SK-N-SH (cell line): ENCODE measurements around the gene NPY1R.

Experiments
- GABPA ChIP-seq: IDR thresholded peaks from 2 replicates; pipeline ENCODE4 v1.4.0; 2012; ENCODE audit warnings: low read depth, mild to moderate bottlenecking
- MXI1 ChIP-seq: IDR thresholded peaks from 2 replicates; pipeline ENCODE4 v1.6.1; 2012; ENCODE audit warnings: mild to moderate bottlenecking, low read depth, low read length, improper control_type of control experiment
- POLR2AphosphoS5 ChIP-seq: IDR thresholded peaks from 2 replicates; pipeline ENCODE4 v1.6.1; 2012; ENCODE audit warnings: low read depth, low read length
- RCOR1 ChIP-seq: fragments of 150-350 bp; IDR thresholded peaks from 2 replicates; pipeline ENCODE4 v1.6.1; 2017; ENCODE audit warnings: antibody characterized with exemption, low read length
- TF ChIP-seq, protein P1 (sequence below): fragments of 200-600 bp; sonication (generic); IDR thresholded peaks from 2 replicates; pipeline ENCODE4 v1.6.1; 2017; ENCODE audit warnings: antibody characterized with exemption, mild to moderate bottlenecking, moderate library complexity
- TF ChIP-seq, protein P2 (sequence below): fragments of 150-350 bp; IDR thresholded peaks from 2 replicates; pipeline ENCODE4 v1.6.1; 2017; ENCODE audit warnings: antibody characterized with exemption, low read length, low read depth, borderline replicate concordance
- TF ChIP-seq, protein P3 (sequence below): fragments of 150-350 bp; IDR thresholded peaks from 2 replicates; pipeline ENCODE4 v1.6.1; 2016; ENCODE audit warnings: mild to moderate bottlenecking, low read depth, low read length

DNA sequence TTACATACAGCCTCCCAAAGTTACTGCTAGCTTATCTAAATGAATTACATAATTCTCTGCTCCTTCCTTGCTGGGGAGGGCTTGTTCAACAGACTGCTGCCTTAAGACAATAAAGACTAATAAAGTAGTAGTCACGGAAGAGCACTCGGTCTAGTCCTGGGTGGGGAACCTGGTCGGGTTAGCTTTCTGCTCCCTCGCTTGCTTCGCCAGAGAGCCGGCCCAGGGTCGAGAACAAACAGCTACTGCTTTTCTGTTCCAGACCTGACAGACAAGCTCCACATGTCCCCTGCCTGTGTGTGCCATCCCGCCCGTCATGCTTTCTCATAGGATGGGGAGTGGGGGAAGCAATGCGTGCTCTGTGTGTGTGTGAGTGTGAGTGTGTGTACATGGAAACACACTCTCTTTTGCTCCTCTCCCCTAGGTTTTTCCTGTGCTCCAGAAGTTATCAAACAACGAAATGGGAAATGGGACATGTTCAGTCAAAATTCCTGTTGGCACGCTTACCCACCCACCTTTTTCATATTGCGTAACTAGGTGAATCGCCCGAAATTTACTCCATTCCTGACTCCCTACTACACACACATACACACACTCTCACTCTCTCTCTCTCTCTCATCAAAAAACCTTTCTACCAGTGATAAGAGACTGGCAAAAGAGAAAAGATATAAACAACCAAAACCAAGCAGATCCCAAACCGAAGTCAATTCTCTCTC, 1.3 kb downstream of the NPY1R start:
- TF ChIP-seq POLR2AphosphoS5 (no peak), RCOR1 (no peak), GABPA (no peak), MXI1 (no peak)
- TF ChIP-seq, protein P1, sequence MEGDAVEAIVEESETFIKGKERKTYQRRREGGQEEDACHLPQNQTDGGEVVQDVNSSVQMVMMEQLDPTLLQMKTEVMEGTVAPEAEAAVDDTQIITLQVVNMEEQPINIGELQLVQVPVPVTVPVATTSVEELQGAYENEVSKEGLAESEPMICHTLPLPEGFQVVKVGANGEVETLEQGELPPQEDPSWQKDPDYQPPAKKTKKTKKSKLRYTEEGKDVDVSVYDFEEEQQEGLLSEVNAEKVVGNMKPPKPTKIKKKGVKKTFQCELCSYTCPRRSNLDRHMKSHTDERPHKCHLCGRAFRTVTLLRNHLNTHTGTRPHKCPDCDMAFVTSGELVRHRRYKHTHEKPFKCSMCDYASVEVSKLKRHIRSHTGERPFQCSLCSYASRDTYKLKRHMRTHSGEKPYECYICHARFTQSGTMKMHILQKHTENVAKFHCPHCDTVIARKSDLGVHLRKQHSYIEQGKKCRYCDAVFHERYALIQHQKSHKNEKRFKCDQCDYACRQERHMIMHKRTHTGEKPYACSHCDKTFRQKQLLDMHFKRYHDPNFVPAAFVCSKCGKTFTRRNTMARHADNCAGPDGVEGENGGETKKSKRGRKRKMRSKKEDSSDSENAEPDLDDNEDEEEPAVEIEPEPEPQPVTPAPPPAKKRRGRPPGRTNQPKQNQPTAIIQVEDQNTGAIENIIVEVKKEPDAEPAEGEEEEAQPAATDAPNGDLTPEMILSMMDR = no peak
- TF ChIP-seq, protein P2, sequence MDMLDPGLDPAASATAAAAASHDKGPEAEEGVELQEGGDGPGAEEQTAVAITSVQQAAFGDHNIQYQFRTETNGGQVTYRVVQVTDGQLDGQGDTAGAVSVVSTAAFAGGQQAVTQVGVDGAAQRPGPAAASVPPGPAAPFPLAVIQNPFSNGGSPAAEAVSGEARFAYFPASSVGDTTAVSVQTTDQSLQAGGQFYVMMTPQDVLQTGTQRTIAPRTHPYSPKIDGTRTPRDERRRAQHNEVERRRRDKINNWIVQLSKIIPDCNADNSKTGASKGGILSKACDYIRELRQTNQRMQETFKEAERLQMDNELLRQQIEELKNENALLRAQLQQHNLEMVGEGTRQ = no peak
- TF ChIP-seq, protein P3, sequence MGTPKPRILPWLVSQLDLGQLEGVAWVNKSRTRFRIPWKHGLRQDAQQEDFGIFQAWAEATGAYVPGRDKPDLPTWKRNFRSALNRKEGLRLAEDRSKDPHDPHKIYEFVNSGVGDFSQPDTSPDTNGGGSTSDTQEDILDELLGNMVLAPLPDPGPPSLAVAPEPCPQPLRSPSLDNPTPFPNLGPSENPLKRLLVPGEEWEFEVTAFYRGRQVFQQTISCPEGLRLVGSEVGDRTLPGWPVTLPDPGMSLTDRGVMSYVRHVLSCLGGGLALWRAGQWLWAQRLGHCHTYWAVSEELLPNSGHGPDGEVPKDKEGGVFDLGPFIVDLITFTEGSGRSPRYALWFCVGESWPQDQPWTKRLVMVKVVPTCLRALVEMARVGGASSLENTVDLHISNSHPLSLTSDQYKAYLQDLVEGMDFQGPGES = no peak
